Thymus (tissue), 11 donors: ENCODE measurements around the gene NBPF9. TPM values are rescaled to one million over a fixed set of nuclear protein-coding genes. Genes with fewer than 3 reads are reported as not detected.
"Not testable (repeated sequence)": the region's sequence is repeated elsewhere in the genome, so short reads cannot be mapped to it uniquely, and the experiment has no call there.

Experiments
- DNase-seq, 9 donors: peaks; one replicate each; pipeline ENCODE4 v3.0.0-alpha.2; 2013; ENCODE audit warnings: low spot score in 9 of 9, low read depth in 6 of 9, missing footprints in 1 of 9
- H3K27ac ChIP-seq, 2 donors: one replicate each; pipeline ENCODE4 v1.5.1; 2013; ENCODE audit warnings: control low read depth in 1 of 2, low read depth in 1 of 2, low read length in 1 of 2, mild to moderate bottlenecking in 1 of 2, moderate library complexity in 1 of 2
- H3K27me3 ChIP-seq, 2 donors: one replicate each; pipeline ENCODE4 v1.5.1; 2013; ENCODE audit warnings: low read length in 1 of 2; ENCODE audit not compliant: control insufficient read depth in 2 of 2, insufficient read depth in 1 of 2
- H3K36me3 ChIP-seq, 2 donors: one replicate each; pipeline ENCODE4 v1.5.1; 2013; ENCODE audit warnings: low read length in 1 of 2, mild to moderate bottlenecking in 1 of 2, moderate library complexity in 1 of 2; ENCODE audit not compliant: control insufficient read depth in 2 of 2, insufficient read depth in 2 of 2
- H3K4me1 ChIP-seq, 2 donors: one replicate each; pipeline ENCODE4 v1.5.1; 2013; ENCODE audit warnings: low read length in 2 of 2; ENCODE audit not compliant: control insufficient read depth in 2 of 2, insufficient read depth in 2 of 2
- H3K4me3 ChIP-seq, 2 donors: one replicate each; pipeline ENCODE4 v1.5.1; 2013; ENCODE audit warnings: low read length in 2 of 2, control low read depth in 1 of 2, mild to moderate bottlenecking in 1 of 2
- H3K9me3 ChIP-seq, 2 donors: one replicate each; pipeline ENCODE4 v1.5.1; 2013; ENCODE audit warnings: low read length in 1 of 2, mild to moderate bottlenecking in 1 of 2; ENCODE audit not compliant: control insufficient read depth in 2 of 2, insufficient read depth in 1 of 2
- WGBS: extraction: QIAGEN DNeasy Blood & Tissue Kit; methylation state at CpG from one replicate; pipeline ENCODE4 v1.1.7; 2013; 5-methylcytosine and 5-hydroxymethylcytosine counted together
- polyA plus RNA-seq: library from polyadenylated mRNA; stranded (reverse); fragments of 200-250 nt; gene quantifications from one replicate; pipeline ENCODE4 v1.2.3, GENCODE V29; 2013
- total RNA-seq: library from RNA; stranded (reverse); fragments of 120-200 nt; gene quantifications from one replicate; pipeline ENCODE4 v1.2.4, GENCODE V29; 2013
- donor health status: healthy.

The NBPF9 gene
- total and polyA plus RNA-seq, 2 donors = 5.6 to 12.3 TPM

DNA sequence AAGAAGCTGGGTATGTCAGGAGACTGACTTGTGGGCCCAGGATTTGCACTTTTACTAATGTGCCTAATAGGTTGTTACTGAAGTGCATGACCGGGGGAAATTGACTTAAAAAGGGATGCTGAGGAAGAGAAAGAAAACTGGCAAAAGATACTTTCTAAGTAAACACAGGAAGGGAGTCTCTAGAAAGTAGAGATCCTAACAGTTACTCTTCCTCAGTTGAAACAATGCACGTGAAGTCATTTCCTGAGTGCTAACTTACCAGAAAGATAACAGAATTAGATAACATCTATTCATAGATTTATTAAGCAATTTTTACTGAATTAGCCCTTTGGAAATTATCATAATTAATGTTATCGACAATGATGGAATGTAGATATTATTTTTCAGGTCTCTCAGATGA lies 9.5 kb upstream of the NBPF9 start:
- not testable (repeated sequence) for H3K9me3 ChIP-seq, H3K27ac ChIP-seq, DNase-seq, H3K27me3 ChIP-seq, H3K36me3 ChIP-seq, H3K4me1 ChIP-seq, H3K4me3 ChIP-seq
- 83% methylated on average over 1 of the region's 3 CpGs for WGBS

DNA sequence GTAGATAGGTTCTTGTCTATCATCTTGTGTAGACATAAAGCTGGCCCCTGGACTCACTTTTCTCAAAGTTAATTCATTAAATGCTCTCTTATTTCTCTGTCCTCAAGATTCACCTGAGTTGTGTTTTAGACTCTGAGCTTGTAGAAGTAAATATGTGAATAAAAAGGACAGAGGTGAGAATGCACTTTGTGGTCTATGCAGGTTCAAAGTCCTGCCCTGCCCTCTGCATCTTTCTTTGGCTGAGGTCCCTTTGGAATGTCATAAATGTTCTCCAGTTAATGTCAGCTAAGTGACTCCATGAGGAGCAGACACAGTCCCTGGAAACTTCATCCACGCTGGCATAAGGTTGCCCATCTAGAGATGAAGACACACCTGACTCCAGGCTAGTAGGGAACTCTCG lies 7.0 kb upstream of the NBPF9 start:
- WGBS = 87% methylated on average over 1 of the region's 2 CpGs
- H3K36me3 ChIP-seq, H3K4me3 ChIP-seq, H3K4me1 ChIP-seq, DNase-seq, H3K27me3 ChIP-seq, H3K9me3 ChIP-seq, H3K27ac ChIP-seq: not testable (repeated sequence)

DNA sequence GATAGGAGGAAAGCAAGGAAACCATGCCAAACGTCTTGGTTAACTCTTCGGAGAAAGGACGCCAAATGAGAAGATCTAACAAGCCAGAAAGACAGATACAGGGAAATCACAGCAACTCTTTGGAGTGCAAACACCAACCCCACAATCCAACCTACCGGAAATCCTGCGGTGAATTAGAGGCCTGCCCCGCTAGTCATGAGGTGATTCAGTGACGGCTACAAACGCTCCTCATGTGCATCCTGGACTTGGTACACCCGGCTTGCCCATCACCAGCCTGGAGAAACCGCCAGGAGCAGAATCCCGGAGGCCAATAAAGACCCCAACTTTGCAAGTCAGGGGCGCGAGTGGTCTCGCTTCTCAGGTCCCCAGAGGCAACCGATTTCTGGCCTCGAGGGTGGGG lies 777 bp downstream of the NBPF9 start:
- not testable (repeated sequence) for H3K27ac ChIP-seq, H3K27me3 ChIP-seq, H3K9me3 ChIP-seq, H3K36me3 ChIP-seq, H3K4me1 ChIP-seq, H3K4me3 ChIP-seq, DNase-seq
- 0% methylated on average over 7 of the region's 16 CpGs for WGBS

DNA sequence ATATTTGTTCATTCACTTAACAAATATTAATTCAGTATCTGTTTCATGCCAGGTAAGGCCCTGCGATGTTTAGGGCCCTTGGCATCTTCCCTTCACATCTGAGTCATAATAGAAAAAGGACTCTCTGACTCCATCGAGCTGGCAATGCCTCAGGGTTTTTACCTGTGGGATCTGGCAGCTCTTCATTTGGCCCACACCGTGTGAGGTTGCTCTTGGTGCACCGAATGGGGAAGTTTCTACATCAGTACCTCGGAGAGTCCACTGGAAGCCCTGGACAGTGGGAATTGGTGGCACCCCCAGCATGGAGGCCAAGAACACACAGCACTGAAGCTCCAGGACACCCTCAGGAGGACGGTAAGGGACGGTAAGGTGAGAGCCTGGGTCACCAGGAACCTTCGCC lies 5.1 kb downstream of the NBPF9 start:
- not testable (repeated sequence) for H3K27ac ChIP-seq, H3K9me3 ChIP-seq, H3K4me1 ChIP-seq, H3K4me3 ChIP-seq, H3K36me3 ChIP-seq, H3K27me3 ChIP-seq, DNase-seq
- WGBS = 94% methylated on average over 6 of the region's 8 CpGs

DNA sequence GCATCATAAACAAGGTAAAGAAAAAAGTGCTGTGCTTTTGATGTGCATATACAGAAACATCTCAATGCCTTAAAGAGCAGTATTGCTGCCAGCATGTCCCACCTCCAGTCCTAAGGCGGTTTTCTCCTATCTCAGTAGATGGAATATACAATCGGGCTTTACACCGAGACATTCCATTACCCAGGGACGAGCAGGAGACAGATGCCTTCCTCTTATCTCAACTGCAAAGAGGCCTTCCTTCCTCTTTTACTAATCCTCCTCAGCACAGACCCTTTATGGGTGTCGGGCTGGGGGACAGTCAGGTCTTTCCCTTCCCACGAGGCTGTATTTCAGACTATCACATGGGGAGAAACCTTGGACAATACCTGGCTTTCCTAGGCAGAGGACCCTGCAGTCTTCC lies 10.2 kb downstream of the NBPF9 start:
- DNase-seq, H3K9me3 ChIP-seq, H3K27me3 ChIP-seq, H3K4me1 ChIP-seq, H3K27ac ChIP-seq, H3K4me3 ChIP-seq, H3K36me3 ChIP-seq: not testable (repeated sequence)
- WGBS = 37% methylated on average over 6 of the region's 6 CpGs

DNA sequence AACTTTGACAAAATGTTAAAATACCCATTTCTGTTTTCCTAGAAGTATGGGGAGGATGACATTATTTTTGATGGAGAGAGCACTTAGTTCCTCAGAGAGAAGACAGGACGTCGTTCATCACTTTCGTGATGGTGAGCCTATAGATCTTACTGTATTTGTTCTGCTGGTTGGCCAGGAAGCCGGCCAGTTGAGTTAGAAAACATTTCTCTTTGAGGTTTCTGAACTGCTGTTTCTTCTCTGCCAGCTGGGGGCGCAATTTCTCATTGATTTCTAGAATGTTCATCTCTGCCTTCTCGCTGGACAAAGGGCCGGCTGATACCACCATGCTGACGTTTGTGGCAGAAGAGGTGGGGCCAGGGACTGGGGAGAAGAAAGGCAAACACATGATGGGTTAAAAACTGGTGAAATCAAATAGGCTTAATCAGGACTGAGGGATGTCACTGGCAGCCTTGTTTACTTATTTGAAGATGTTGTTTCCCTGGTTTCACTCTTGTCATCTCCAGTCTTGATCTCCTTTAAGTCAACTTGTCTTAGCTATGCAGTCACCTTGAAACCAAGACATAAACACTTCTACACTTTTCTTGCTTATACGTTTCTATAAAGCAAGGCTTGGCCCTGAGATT lies 27.7 kb downstream of the NBPF9 start:
- not testable (repeated sequence) for H3K27me3 ChIP-seq, H3K9me3 ChIP-seq, H3K36me3 ChIP-seq, H3K27ac ChIP-seq, H3K4me3 ChIP-seq, H3K4me1 ChIP-seq, DNase-seq
- WGBS = 73% methylated on average over 4 of the region's 9 CpGs

DNA sequence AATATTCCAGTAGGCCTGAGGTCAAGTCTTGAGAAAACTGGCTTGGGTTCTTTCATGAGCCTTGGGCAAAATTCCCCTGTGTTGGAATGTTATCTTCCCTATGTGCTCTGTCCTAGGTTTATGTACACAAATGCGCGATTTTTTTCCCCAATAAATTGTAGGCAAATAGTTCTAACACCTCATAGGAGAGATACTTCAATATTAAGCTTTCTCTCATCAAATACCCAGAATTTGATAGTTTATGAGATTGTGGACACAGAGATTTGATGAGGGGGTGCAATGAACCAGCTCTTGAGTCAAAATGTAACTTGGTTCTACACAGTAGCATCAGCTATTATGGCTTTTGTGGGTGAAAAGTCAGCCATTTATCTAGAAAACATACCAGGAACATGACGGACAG lies 38.7 kb downstream of the NBPF9 start:
- H3K36me3 ChIP-seq, DNase-seq, H3K27me3 ChIP-seq, H3K4me1 ChIP-seq, H3K4me3 ChIP-seq, H3K27ac ChIP-seq, H3K9me3 ChIP-seq: not testable (repeated sequence)
- WGBS = 87% methylated on average over 3 of the region's 3 CpGs

DNA sequence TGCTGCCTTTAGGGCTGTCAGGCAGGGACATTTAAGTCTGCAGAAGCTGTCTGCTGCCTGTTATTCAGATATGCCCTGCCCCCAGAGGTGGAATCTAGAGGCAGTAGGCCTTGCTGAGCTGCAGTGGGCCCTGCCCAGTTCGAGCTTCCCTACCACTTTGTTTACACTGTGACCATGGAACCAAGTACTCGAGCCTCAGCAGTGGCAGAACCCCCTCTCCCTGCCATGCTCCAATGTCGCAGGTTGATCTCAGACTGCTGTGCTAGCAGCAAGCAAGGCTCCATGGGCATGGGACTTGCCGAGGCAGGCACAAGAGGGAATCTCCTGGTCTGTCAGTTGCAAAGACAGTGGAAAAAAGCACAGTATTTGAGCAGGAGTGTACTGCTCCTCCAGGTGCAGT lies 60.3 kb downstream of the NBPF9 start:
- not testable (repeated sequence) for H3K9me3 ChIP-seq, DNase-seq, H3K4me1 ChIP-seq, H3K27ac ChIP-seq, H3K4me3 ChIP-seq, H3K27me3 ChIP-seq, H3K36me3 ChIP-seq
- WGBS = 87% methylated on average over 3 of the region's 4 CpGs

DNA sequence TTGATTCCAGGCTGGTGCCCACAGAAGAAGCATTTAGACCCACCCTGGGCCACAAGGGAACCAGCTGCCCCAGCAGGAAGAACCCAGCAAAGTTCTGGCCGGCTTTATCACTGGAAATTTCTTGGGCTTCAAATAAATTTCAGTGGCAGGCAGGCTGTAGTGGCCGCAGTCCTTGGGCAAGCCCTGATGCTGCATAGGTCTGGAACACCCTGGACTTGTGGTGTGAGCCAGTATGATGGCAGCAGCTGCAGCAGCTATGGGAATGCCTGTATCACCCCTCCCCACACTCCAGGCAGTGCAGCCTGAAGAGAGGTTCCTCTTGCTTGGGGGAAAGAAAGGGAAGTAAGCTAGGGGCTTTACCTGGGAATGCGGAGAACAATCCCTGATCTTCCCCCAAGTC lies 69.4 kb downstream of the NBPF9 start:
- DNase-seq, H3K27me3 ChIP-seq, H3K9me3 ChIP-seq, H3K36me3 ChIP-seq, H3K27ac ChIP-seq, H3K4me1 ChIP-seq, H3K4me3 ChIP-seq: not testable (repeated sequence)
- WGBS = 90% methylated on average over 2 of the region's 3 CpGs

DNA sequence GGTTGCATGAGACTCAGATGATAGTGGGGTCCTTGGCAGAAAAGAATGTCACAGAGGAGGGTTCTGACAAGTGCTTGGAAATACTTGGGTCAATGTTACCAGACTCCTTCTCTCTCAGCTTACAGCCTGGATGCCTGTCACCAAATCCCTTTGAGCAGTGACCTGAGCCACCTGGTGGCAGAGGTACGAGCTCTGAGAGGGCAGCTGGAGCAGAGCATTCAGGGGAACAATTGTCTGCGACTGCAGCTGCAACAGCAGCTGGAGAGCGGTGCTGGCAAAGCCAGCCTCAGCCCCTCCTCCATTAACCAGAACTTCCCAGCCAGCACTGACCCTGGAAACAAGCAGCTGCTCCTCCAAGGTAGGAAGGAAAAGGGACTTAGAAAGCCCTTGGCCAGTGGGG lies 79.0 kb downstream of the NBPF9 start:
- H3K36me3 ChIP-seq, H3K9me3 ChIP-seq, H3K27me3 ChIP-seq, DNase-seq, H3K27ac ChIP-seq, H3K4me3 ChIP-seq, H3K4me1 ChIP-seq: not testable (repeated sequence)
- no CpG with 5 or more reads among the region's 3 CpGs for WGBS
